Calu3 (cell line): ENCODE measurements around the gene PCBD2. TPM values are rescaled to one million over a fixed set of nuclear protein-coding genes. Genes with fewer than 3 reads are reported as not detected.

Source experiments
- BruUV-seq: library from RNA; stranded (reverse); fragments of 400-500 nt; replicated peaks from 2 replicates; lab custom pipeline; 2021; lab: Mats Ljungman, UMichigan
- CTCF ChIA-PET: fragments of 300-600 bp; sonication (Branson Sonifier 250); formaldehyde crosslinking; loops from one replicate; lab custom pipeline; 2022; ENCODE audit warnings: antibody characterized with exemption; lab: Charles Lee
- DNase-seq: peaks from one replicate; pipeline ENCODE4 v3.0.0; 2022
- H3K27ac Mint-ChIP-seq: one replicate; pipeline ENCODE4 v1.8.0; 2022; ENCODE audit warnings: mixed read lengths; ENCODE audit not compliant: unreplicated experiment
- H3K27me3 Mint-ChIP-seq: one replicate; pipeline ENCODE4 v1.8.0; 2022; ENCODE audit warnings: mixed read lengths; ENCODE audit not compliant: unreplicated experiment
- H3K36me3 Mint-ChIP-seq: one replicate; pipeline ENCODE4 v1.8.0; 2022; ENCODE audit warnings: mild to moderate bottlenecking, moderate library complexity, mixed read lengths; ENCODE audit not compliant: insufficient read depth, unreplicated experiment
- H3K4me1 Mint-ChIP-seq: one replicate; pipeline ENCODE4 v1.8.0; 2022; ENCODE audit warnings: mild to moderate bottlenecking, low read depth, mixed read lengths; ENCODE audit not compliant: unreplicated experiment
- H3K4me3 Mint-ChIP-seq: one replicate; pipeline ENCODE4 v1.8.0; 2022; ENCODE audit warnings: mild to moderate bottlenecking, low read depth, moderate library complexity, mixed read lengths; ENCODE audit not compliant: unreplicated experiment
- H3K9me3 Mint-ChIP-seq: one replicate; pipeline ENCODE4 v1.8.0; 2022; ENCODE audit warnings: low read depth, mixed read lengths; ENCODE audit not compliant: unreplicated experiment
- CTCF ChIP-seq: fragments of 200-600 bp; IDR thresholded peaks from one replicate; pipeline ENCODE4 v1.8.0; 2022; ENCODE audit warnings: antibody characterized with exemption; ENCODE audit not compliant: unreplicated experiment
- intact Hi-C: fragments of 100-400 bp; cut with micrococcal nuclease; formaldehyde crosslinking; loops from one replicate; pipeline ENCODE4 v1.10.0; 2022; ENCODE audit not compliant: unreplicated experiment
- total RNA-seq: library from RNA; stranded (reverse); gene quantifications from 2 replicates; pipeline ENCODE4 v1.2.3, GENCODE V29; 2022

The PCBD2 gene
- total RNA-seq, 1 experiment from 2014 or later = 18.1 TPM

GRCh38 chr5:134935711-134936602, 31.0 kb downstream of the PCBD2 start:
- H3K36me3 Mint-ChIP-seq = peaks cover 5% of the 10 kb centered on the region
- no peak overlapping the region for H3K27ac Mint-ChIP-seq
- no peaks in the 10 kb centered on the region for H3K9me3 Mint-ChIP-seq
- H3K4me3 Mint-ChIP-seq = no peak overlapping the region
- DNase-seq = no peak
- no peaks in the 10 kb centered on the region for H3K27me3 Mint-ChIP-seq
- H3K4me1 Mint-ChIP-seq = no peaks in the 10 kb centered on the region
- CTCF ChIA-PET = no interaction called here
- intact Hi-C loops = no loop called here
- BruUV-seq = no TSS peak
- TF ChIP-seq CTCF = no peak

- no peaks in the 10 kb centered on the region for H3K9me3 Mint-ChIP-seq
- peaks cover 5% of the 10 kb centered on the region for H3K36me3 Mint-ChIP-seq
- DNase-seq = no peak
- no peak overlapping the region for H3K27ac Mint-ChIP-seq
- intact Hi-C loops = no loop called here
- TF ChIP-seq CTCF = no peak
- no TSS peak for BruUV-seq
- CTCF ChIA-PET = no interaction called here
- no peaks in the 10 kb centered on the region for H3K27me3 Mint-ChIP-seq
- H3K4me3 Mint-ChIP-seq = no peak overlapping the region
- H3K4me1 Mint-ChIP-seq = no peaks in the 10 kb centered on the region
Observed at GRCh38 chr5:134937526-134937925, 32.6 kb downstream of the PCBD2 start.

GRCh38 chr5:134938030-134938429, 33.1 kb downstream of the PCBD2 start:
- BruUV-seq = no TSS peak
- no peak for TF ChIP-seq CTCF
- Mint-ChIP-seq H3K4me3 (no peak overlapping the region), H3K9me3 (no peaks in the 10 kb centered on the region), H3K27me3 (no peaks in the 10 kb centered on the region), H3K36me3 (peaks cover 5% of the 10 kb centered on the region), H3K27ac (no peak overlapping the region), H3K4me1 (no peaks in the 10 kb centered on the region)
- intact Hi-C loops = no loop called here
- no peak for DNase-seq
- CTCF ChIA-PET = interaction anchor here (2.0 kb wide), 1 partner anchor 10 kb away, joined by 6 read pairs; no protein-coding TSS in a partner anchor

- CTCF ChIA-PET = interaction anchor here (2.0 kb wide), 1 partner anchor 9 kb away, joined by 6 read pairs; no protein-coding TSS in a partner anchor
- Mint-ChIP-seq H3K4me1 (no peaks in the 10 kb centered on the region), H3K9me3 (no peaks in the 10 kb centered on the region), H3K27me3 (no peaks in the 10 kb centered on the region), H3K36me3 (peaks cover 5% of the 10 kb centered on the region), H3K27ac (no peak overlapping the region), H3K4me3 (no peak overlapping the region)
- BruUV-seq = no TSS peak
- intact Hi-C loops = no loop called here
- no peak for DNase-seq
- TF ChIP-seq CTCF = no peak
Observed at GRCh38 chr5:134939500-134939899, 34.6 kb downstream of the PCBD2 start.
